ENCODE measurements around the gene BMX. TPM values are rescaled to one million over a fixed set of nuclear protein-coding genes. Genes with fewer than 3 reads are reported as not detected.

Gene BMX
- total RNA-seq, 1 donor from 2014 or later = 3.0 TPM

- no peak for TF ChIP-seq CTCF (IDR thresholded peaks at IDR 0.05)
- ATAC-seq (no peak), DNase-seq (no peak)
These were observed 3.8 kb upstream of the BMX start for GRCh38 chrX:15496824-15497223.

GRCh38 chrX:15497865-15498264 lies 2.7 kb upstream of the BMX start:
- no peak for DNase-seq
- Histone ChIP-seq H3K27me3 (ENCODE audit: low read depth) (no peaks in the 10 kb centered on the region), H3K4me1 (no peaks in the 10 kb centered on the region), H3K9me3 (no peaks in the 10 kb centered on the region), H3K27ac (no peak overlapping the region), H3K4me3 (no peak overlapping the region), H3K36me3 (no peaks in the 10 kb centered on the region)
- intact Hi-C loops (cut with DNase I) = loop anchor here (10.0 kb wide), 1 partner anchor 67 kb away; no protein-coding TSS in a partner anchor
- ATAC-seq = peak; percentile 50 to 53
- TF ChIP-seq CTCF (IDR thresholded peaks at IDR 0.05) = peak; percentile 58

More at GRCh38 chrX:15496824-15497223, 3.8 kb upstream of the BMX start:
- Histone ChIP-seq H3K27ac (no peak overlapping the region), H3K9me3 (no peaks in the 10 kb centered on the region), H3K4me1 (peaks cover 5% of the 10 kb centered on the region), H3K27me3 (ENCODE audit: low read depth) (no peaks in the 10 kb centered on the region), H3K4me3 (no peak overlapping the region), H3K36me3 (no peaks in the 10 kb centered on the region)
- intact Hi-C loops (cut with DNase I) = loop anchor here (10.0 kb wide), 1 partner anchor 68 kb away; no protein-coding TSS in a partner anchor

GRCh38 chrX:15498741-15499140 lies 1.9 kb upstream of the BMX start:
- intact Hi-C loops (cut with DNase I) = loop anchor here (10.0 kb wide), 1 partner anchor 66 kb away; no protein-coding TSS in a partner anchor
- no peaks in the 10 kb centered on the region for H3K9me3 ChIP-seq
- no peak for TF ChIP-seq CTCF (IDR thresholded peaks at IDR 0.05)
- no peak overlapping the region for H3K4me3 ChIP-seq
- no peak overlapping the region for H3K27ac ChIP-seq
- ATAC-seq = no peak
- no peaks in the 10 kb centered on the region for H3K27me3 ChIP-seq (ENCODE audit: low read depth)
- H3K4me1 ChIP-seq = no peaks in the 10 kb centered on the region
- no peaks in the 10 kb centered on the region for H3K36me3 ChIP-seq
- DNase-seq = no peak

- Histone ChIP-seq H3K27me3 (ENCODE audit: low read depth) (no peaks in the 10 kb centered on the region), H3K27ac (no peak overlapping the region), H3K4me3 (no peak overlapping the region), H3K36me3 (no peaks in the 10 kb centered on the region), H3K9me3 (no peaks in the 10 kb centered on the region), H3K4me1 (no peaks in the 10 kb centered on the region)
- DNase-seq = no peak
- no peak for TF ChIP-seq CTCF (IDR thresholded peaks at IDR 0.05)
- no peak for ATAC-seq
- intact Hi-C loops (cut with DNase I) = loop anchor here (10.0 kb wide), 1 partner anchor 65 kb away; no protein-coding TSS in a partner anchor
These were observed 631 bp upstream of the BMX start for GRCh38 chrX:15499976-15500375.

- Histone ChIP-seq H3K4me1 (no peaks in the 10 kb centered on the region), H3K36me3 (no peaks in the 10 kb centered on the region), H3K9me3 (no peaks in the 10 kb centered on the region), H3K27ac (no peak overlapping the region), H3K4me3 (no peak overlapping the region), H3K27me3 (ENCODE audit: low read depth) (no peaks in the 10 kb centered on the region)
- intact Hi-C loops (cut with DNase I) = no loop called here
- TF ChIP-seq CTCF (IDR thresholded peaks at IDR 0.05) = no peak
- DNase-seq (no peak), ATAC-seq (no peak)
These were observed 899 bp downstream of the BMX start for GRCh38 chrX:15501506-15501905.
